Measurements from ENCODE around the gene ID1. TPM values are rescaled to one million over a fixed set of nuclear protein-coding genes. Genes with fewer than 3 reads are reported as not detected.

ID1 gene
- total RNA-seq, 1 experiment from 2014 or later: 360 TPM

GRCh38 chr20:31640259-31640658, 35.2 kb downstream of the ID1 start:
- Histone ChIP-seq H4K91ac (ENCODE audit: insufficient read length, low read depth, low read length) (no peak overlapping the region), H2BK15ac (ENCODE audit: low read depth, low read length) (no peak overlapping the region), H3T11ph (ENCODE audit: low read length) (no peak overlapping the region), H3K9ac (ENCODE audit: extremely low read depth, insufficient read length, low read length) (no peak overlapping the region), H3K23ac (ENCODE audit: insufficient read length, low read depth, low read length) (no peak overlapping the region), H3K56ac (ENCODE audit: insufficient read length, low read depth, low read length) (no peak overlapping the region), H2BK5ac (ENCODE audit: insufficient read length, low read length) (no peak overlapping the region), H4K5ac (ENCODE audit: insufficient read length, low read depth, low read length) (no peak overlapping the region), H2AK5ac (ENCODE audit: insufficient read length, low read length) (no peak overlapping the region), H3K23me2 (ENCODE audit: insufficient read length, low read depth, low read length, poor library complexity, severe bottlenecking) (no peaks in the 10 kb centered on the region), H2BK20ac (ENCODE audit: low read depth, low read length, poor library complexity, severe bottlenecking) (no peak overlapping the region), H3K4me1 (ENCODE audit: insufficient read depth, low read length) (no peaks in the 10 kb centered on the region), H3K79me2 (ENCODE audit: insufficient read depth, low read length) (no peaks in the 10 kb centered on the region), H3K14ac (ENCODE audit: insufficient read depth, low read length) (no peak overlapping the region), H4K8ac (replicated peaks; ENCODE audit: insufficient read length, low read depth, low read length) (no peak overlapping the region), H3K4me2 (ENCODE audit: insufficient read depth, insufficient read length, low read length) (no peak overlapping the region), H3K27me3 (ENCODE audit: insufficient read depth, low read length) (no peaks in the 10 kb centered on the region), H2BK120ac (ENCODE audit: low read depth, low read length, poor library complexity, severe bottlenecking) (no peak overlapping the region), H2AFZ (ENCODE audit: low read length) (no peak overlapping the region), H3K4ac (ENCODE audit: low read depth, low read length) (no peak overlapping the region), H3K79me1 (ENCODE audit: insufficient read depth, low read depth, low read length, poor library complexity, severe bottlenecking) (no peaks in the 10 kb centered on the region), H4K20me1 (ENCODE audit: control insufficient read depth, insufficient read depth, insufficient read length) (no peaks in the 10 kb centered on the region), H3K9me3 (ENCODE audit: control insufficient read depth, low read depth, low read length) (no peaks in the 10 kb centered on the region), H3K18ac (ENCODE audit: insufficient read length, low read depth, low read length) (no peak overlapping the region), H2BK12ac (ENCODE audit: insufficient read length, low read depth, low read length) (no peak overlapping the region), H3K27ac (ENCODE audit: insufficient read length, low read depth, low read length) (no peak overlapping the region)
- H3K27me3 Mint-ChIP-seq (ENCODE audit: low read depth): peaks cover 8% of the 10 kb centered on the region
- no peaks in the 10 kb centered on the region for H3K36me3 Mint-ChIP-seq (ENCODE audit: insufficient read depth in 1 of 3, low read depth in 3 of 3)
- no CpG with 5 or more reads among the region's 3 CpGs for WGBS (ENCODE audit: extremely low coverage, insufficient read length, low lambda C conversion rate)
- TF ChIP-seq, protein P1, sequence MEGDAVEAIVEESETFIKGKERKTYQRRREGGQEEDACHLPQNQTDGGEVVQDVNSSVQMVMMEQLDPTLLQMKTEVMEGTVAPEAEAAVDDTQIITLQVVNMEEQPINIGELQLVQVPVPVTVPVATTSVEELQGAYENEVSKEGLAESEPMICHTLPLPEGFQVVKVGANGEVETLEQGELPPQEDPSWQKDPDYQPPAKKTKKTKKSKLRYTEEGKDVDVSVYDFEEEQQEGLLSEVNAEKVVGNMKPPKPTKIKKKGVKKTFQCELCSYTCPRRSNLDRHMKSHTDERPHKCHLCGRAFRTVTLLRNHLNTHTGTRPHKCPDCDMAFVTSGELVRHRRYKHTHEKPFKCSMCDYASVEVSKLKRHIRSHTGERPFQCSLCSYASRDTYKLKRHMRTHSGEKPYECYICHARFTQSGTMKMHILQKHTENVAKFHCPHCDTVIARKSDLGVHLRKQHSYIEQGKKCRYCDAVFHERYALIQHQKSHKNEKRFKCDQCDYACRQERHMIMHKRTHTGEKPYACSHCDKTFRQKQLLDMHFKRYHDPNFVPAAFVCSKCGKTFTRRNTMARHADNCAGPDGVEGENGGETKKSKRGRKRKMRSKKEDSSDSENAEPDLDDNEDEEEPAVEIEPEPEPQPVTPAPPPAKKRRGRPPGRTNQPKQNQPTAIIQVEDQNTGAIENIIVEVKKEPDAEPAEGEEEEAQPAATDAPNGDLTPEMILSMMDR (conservative IDR thresholded peaks at IDR 0.05): no peak
- no peak for DNase-seq
- H3K4me1 Mint-ChIP-seq: peaks cover 9 to 16% of the 10 kb centered on the region in 2 experiments
- H3K27ac Mint-ChIP-seq: no peak overlapping the region
- H3K9me3 Mint-ChIP-seq: no peaks in the 10 kb centered on the region
- no peak overlapping the region for H3K4me3 Mint-ChIP-seq
